Natural killer cell (primary cell): ENCODE results near the gene MAP3K10. TPM values are rescaled to one million over a fixed set of nuclear protein-coding genes. Genes with fewer than 3 reads are reported as not detected.

Experiments
- ATAC-seq, 3 donors: fragments of 150-1000 bp in 2 of 3; fragments of 200-7000 bp in 1 of 3; cut with Tn5 transposase; 1 replicate in 1 of 3; 2 replicates in 2 of 3; pipeline ENCODE4 v1.10.0; 2021; ENCODE audit warnings: mild to moderate bottlenecking in 2 of 3, moderate library complexity in 2 of 3
- DNase-seq, 2 donors: peaks; one replicate each; pipeline versions ENCODE4 v3.0.0 to v3.0.0-alpha.2; 2013 to 2021; ENCODE audit warnings: mixed read lengths in 1 of 2
- H3K27ac ChIP-seq: one replicate; pipeline ENCODE4 v1.5.1; 2013; ENCODE audit warnings: mild to moderate bottlenecking, low read length
- H3K27me3 ChIP-seq: one replicate; pipeline ENCODE4 v1.6.1; 2013; ENCODE audit warnings: low read length; ENCODE audit not compliant: control insufficient read depth, insufficient read depth
- H3K36me3 ChIP-seq: one replicate; pipeline ENCODE4 v1.6.1; 2013; ENCODE audit warnings: low read length; ENCODE audit not compliant: control insufficient read depth, insufficient read depth
- H3K4me1 ChIP-seq: one replicate; pipeline ENCODE4 v1.6.1; 2013; ENCODE audit warnings: low read length; ENCODE audit not compliant: control insufficient read depth, insufficient read depth
- H3K4me3 ChIP-seq: one replicate; pipeline ENCODE4 v1.5.1; 2013; ENCODE audit warnings: low read length
- H3K9me3 ChIP-seq: one replicate; pipeline ENCODE4 v1.6.1; 2013; ENCODE audit warnings: low read length; ENCODE audit not compliant: control insufficient read depth, insufficient read depth
- H3K27ac Mint-ChIP-seq, 2 donors: one replicate each; pipeline ENCODE4 v1.8.0; 2022; ENCODE audit warnings: mild to moderate bottlenecking in 2 of 2, mixed read lengths in 2 of 2, moderate library complexity in 1 of 2
- H3K27me3 Mint-ChIP-seq, 2 donors: one replicate each; pipeline ENCODE4 v1.8.0; 2022; ENCODE audit warnings: low read depth in 2 of 2, mixed read lengths in 2 of 2
- H3K36me3 Mint-ChIP-seq: one replicate; pipeline ENCODE4 v1.8.0; 2022; ENCODE audit warnings: mixed read lengths
- H3K4me1 Mint-ChIP-seq, 2 donors: one replicate each; pipeline ENCODE4 v1.8.0; 2022; ENCODE audit warnings: mixed read lengths in 2 of 2
- H3K4me3 Mint-ChIP-seq: one replicate; pipeline ENCODE4 v1.8.0; 2022; ENCODE audit warnings: mild to moderate bottlenecking, moderate library complexity, mixed read lengths
- H3K9me3 Mint-ChIP-seq, 2 donors: one replicate each; pipeline ENCODE4 v1.8.0; 2022; ENCODE audit warnings: mixed read lengths in 2 of 2
- CTCF ChIP-seq: fragments of 200-600 bp; IDR thresholded peaks from one replicate; pipeline ENCODE4 v1.8.0; 2022; ENCODE audit warnings: antibody characterized with exemption
- WGBS: methylation state at CpG from one replicate; pipeline ENCODE4 v1.1.7; 2013; ENCODE audit warnings: missing lambda C conversion rate; ENCODE audit not compliant: insufficient coverage; 5-methylcytosine and 5-hydroxymethylcytosine counted together
- intact Hi-C: fragments of 100-400 bp; cut with micrococcal nuclease; formaldehyde crosslinking; loops from one replicate; pipeline ENCODE4 v1.14.2; 2022
- total RNA-seq, 4 donors: library from RNA; stranded (reverse); fragments of 120-200 nt in 1 of 4; gene quantifications; one replicate each; pipeline versions ENCODE4 v1.2.3 to v1.2.4, GENCODE V29; 2013 to 2022

MAP3K10 gene
- total RNA-seq, 3 donors from 2014 or later (not counting 1 experiment from before 2014, with no cell fraction given), result 27.1 to 39.0 (median 36.0) TPM

- Mint-ChIP-seq H3K9me3 (no peaks in the 10 kb centered on the region), H3K4me1 (peaks cover 0 to 4% of the 10 kb centered on the region in 2 donors), H3K27me3 (no peaks in the 10 kb centered on the region), H3K4me3 (no peak overlapping the region), H3K36me3 (no peaks in the 10 kb centered on the region), H3K27ac (no peak overlapping the region)
- TF ChIP-seq CTCF, result no peak
- 95% methylated on average over 5 of the region's 9 CpGs for whole genome bisulfite sequencing
- ATAC-seq, result no peak
- no peaks in the 10 kb centered on the region for H3K4me1 ChIP-seq
- peaks cover 61% of the 10 kb centered on the region for H3K36me3 ChIP-seq
- H3K27ac ChIP-seq, result no peak overlapping the region
- intact Hi-C loops, result no loop called here
- H3K9me3 ChIP-seq, result no peaks in the 10 kb centered on the region
- H3K27me3 ChIP-seq, result no peaks in the 10 kb centered on the region
- no peak overlapping the region for H3K4me3 ChIP-seq
- no peak for DNase-seq
These were observed 44.8 kb downstream of the MAP3K10 start for GRCh38 chr19:40236026-40236355.

GRCh38 chr19:40236366-40236765 is 45.1 kb downstream of the MAP3K10 start:
- H3K9me3 Mint-ChIP-seq, result no peaks in the 10 kb centered on the region
- no peak overlapping the region for H3K27ac ChIP-seq
- peaks cover 64% of the 10 kb centered on the region for H3K36me3 ChIP-seq

GRCh38 chr19:40237791-40238190 is 46.6 kb downstream of the MAP3K10 start:
- no peaks in the 10 kb centered on the region for H3K9me3 Mint-ChIP-seq

More at GRCh38 chr19:40236366-40236765, 45.1 kb downstream of the MAP3K10 start:
- no peak for DNase-seq
- TF ChIP-seq CTCF, result no peak
- no peak overlapping the region for H3K4me3 ChIP-seq
- H3K9me3 ChIP-seq, result no peaks in the 10 kb centered on the region
- no peaks in the 10 kb centered on the region for H3K27me3 Mint-ChIP-seq
- no peaks in the 10 kb centered on the region for H3K27me3 ChIP-seq
- H3K27ac Mint-ChIP-seq, result no peak overlapping the region
- H3K36me3 Mint-ChIP-seq, result no peaks in the 10 kb centered on the region
- no peak overlapping the region for H3K4me3 Mint-ChIP-seq
- H3K4me1 ChIP-seq, result no peaks in the 10 kb centered on the region
- no peak for ATAC-seq
- intact Hi-C loops, result no loop called here
- WGBS, result 93% methylated on average over 6 of the region's 6 CpGs
- H3K4me1 Mint-ChIP-seq, result peaks cover 0 to 4% of the 10 kb centered on the region in 2 donors

More at GRCh38 chr19:40237791-40238190, 46.6 kb downstream of the MAP3K10 start:
- H3K27me3 ChIP-seq, result no peaks in the 10 kb centered on the region
- Mint-ChIP-seq H3K27ac (no peak overlapping the region), H3K27me3 (no peaks in the 10 kb centered on the region), H3K4me3 (no peak overlapping the region), H3K36me3 (no peaks in the 10 kb centered on the region), H3K4me1 (peaks cover 0 to 11% of the 10 kb centered on the region in 2 donors)
- ATAC-seq (no peak), DNase-seq (no peak)
- H3K27ac ChIP-seq, result no peak overlapping the region
- intact Hi-C loops, result no loop called here
- no peak for TF ChIP-seq CTCF
- H3K9me3 ChIP-seq, result no peaks in the 10 kb centered on the region
- 93% methylated on average over 13 of the region's 14 CpGs for WGBS
- peaks cover 74% of the 10 kb centered on the region for H3K36me3 ChIP-seq
- no peak overlapping the region for H3K4me3 ChIP-seq
- H3K4me1 ChIP-seq, result no peaks in the 10 kb centered on the region
